ENCODE data around the gene DNAH1. TPM values are rescaled to one million over a fixed set of nuclear protein-coding genes. Genes with fewer than 3 reads are reported as not detected.

Gene DNAH1
- total RNA-seq, 1 experiment from 2014 or later = 5.9 TPM

- Histone ChIP-seq H3K9me2 (ENCODE audit: insufficient read depth) (no peaks in the 10 kb centered on the region), H3K79me2 (ENCODE audit: low read depth) (peaks cover 8% of the 10 kb centered on the region), H3K27me3 (ENCODE audit: insufficient read depth, low read depth) (no peaks in the 10 kb centered on the region), H3K4me3 (no peak overlapping the region), H3K4me2 (no peak overlapping the region), H3K9me3 (ENCODE audit: insufficient read depth, low read depth) (no peaks in the 10 kb centered on the region), H3K27ac (no peak overlapping the region), H2AFZ (no peak overlapping the region), H3K36me3 (ENCODE audit: low read depth) (peaks cover 2% of the 10 kb centered on the region; the same call in 1 of the 2 replicates), H3K4me1 (replicated peaks; ENCODE audit: insufficient read depth) (no peaks in the 10 kb centered on the region), H3F3A (ENCODE audit: insufficient read depth, low read depth) (peaks cover 4% of the 10 kb centered on the region; the same call in 1 of the 2 replicates), H4K20me1 (ENCODE audit: insufficient read depth) (no peaks in the 10 kb centered on the region)
- no peak for TF ChIP-seq EZH2 (IDR thresholded peaks at IDR 0.05; ENCODE audit: low read depth)
- TF ChIP-seq, protein P1, sequence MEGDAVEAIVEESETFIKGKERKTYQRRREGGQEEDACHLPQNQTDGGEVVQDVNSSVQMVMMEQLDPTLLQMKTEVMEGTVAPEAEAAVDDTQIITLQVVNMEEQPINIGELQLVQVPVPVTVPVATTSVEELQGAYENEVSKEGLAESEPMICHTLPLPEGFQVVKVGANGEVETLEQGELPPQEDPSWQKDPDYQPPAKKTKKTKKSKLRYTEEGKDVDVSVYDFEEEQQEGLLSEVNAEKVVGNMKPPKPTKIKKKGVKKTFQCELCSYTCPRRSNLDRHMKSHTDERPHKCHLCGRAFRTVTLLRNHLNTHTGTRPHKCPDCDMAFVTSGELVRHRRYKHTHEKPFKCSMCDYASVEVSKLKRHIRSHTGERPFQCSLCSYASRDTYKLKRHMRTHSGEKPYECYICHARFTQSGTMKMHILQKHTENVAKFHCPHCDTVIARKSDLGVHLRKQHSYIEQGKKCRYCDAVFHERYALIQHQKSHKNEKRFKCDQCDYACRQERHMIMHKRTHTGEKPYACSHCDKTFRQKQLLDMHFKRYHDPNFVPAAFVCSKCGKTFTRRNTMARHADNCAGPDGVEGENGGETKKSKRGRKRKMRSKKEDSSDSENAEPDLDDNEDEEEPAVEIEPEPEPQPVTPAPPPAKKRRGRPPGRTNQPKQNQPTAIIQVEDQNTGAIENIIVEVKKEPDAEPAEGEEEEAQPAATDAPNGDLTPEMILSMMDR (conservative IDR thresholded peaks at IDR 0.05) = no peak
- CTCF ChIA-PET = no interaction called here
- intact Hi-C loops (cut with micrococcal nuclease; ENCODE audit: unreplicated experiment) = no loop called here
- no TSS peak for BruUV-seq (replicated peaks)
- no peak for DNase-seq
- POLR2A ChIA-PET (ENCODE audit: unreplicated experiment) = no interaction called here
Measured at GRCh38 chr3:52403271-52403841, 87.2 kb downstream of the DNAH1 start.

- DNase-seq = no peak
- no peak overlapping the region for H3K4me2 ChIP-seq
- ChIA-PET CTCF (no interaction called here), POLR2A (ENCODE audit: unreplicated experiment) (no interaction called here)
- no peak overlapping the region for H3K4me3 ChIP-seq
- intact Hi-C loops (cut with micrococcal nuclease; ENCODE audit: unreplicated experiment) = no loop called here
- no peak overlapping the region for H2AFZ ChIP-seq
- no TSS peak for BruUV-seq (replicated peaks)
- TF ChIP-seq EZH2 (IDR thresholded peaks at IDR 0.05; ENCODE audit: low read depth) = no peak
- TF ChIP-seq, protein P1 (conservative IDR thresholded peaks at IDR 0.05) = no peak
- no peaks in the 10 kb centered on the region for H4K20me1 ChIP-seq (ENCODE audit: insufficient read depth)
- peaks cover 14% of the 10 kb centered on the region for H3K79me2 ChIP-seq (ENCODE audit: low read depth)
- H3K9me3 ChIP-seq (ENCODE audit: insufficient read depth, low read depth) = no peaks in the 10 kb centered on the region
- H3K27ac ChIP-seq = no peak overlapping the region
- peaks cover 3% of the 10 kb centered on the region; the same call in 1 of the 2 replicates for H3F3A ChIP-seq (ENCODE audit: insufficient read depth, low read depth)
- peaks cover 3% of the 10 kb centered on the region; the same call in 1 of the 2 replicates for H3K36me3 ChIP-seq (ENCODE audit: low read depth)
- H3K27me3 ChIP-seq (ENCODE audit: insufficient read depth, low read depth) = no peaks in the 10 kb centered on the region
- no peaks in the 10 kb centered on the region for H3K9me2 ChIP-seq (ENCODE audit: insufficient read depth)
- no peaks in the 10 kb centered on the region for H3K4me1 ChIP-seq (replicated peaks; ENCODE audit: insufficient read depth)
Measured at GRCh38 chr3:52403955-52404354, 87.8 kb downstream of the DNAH1 start.

DNA sequence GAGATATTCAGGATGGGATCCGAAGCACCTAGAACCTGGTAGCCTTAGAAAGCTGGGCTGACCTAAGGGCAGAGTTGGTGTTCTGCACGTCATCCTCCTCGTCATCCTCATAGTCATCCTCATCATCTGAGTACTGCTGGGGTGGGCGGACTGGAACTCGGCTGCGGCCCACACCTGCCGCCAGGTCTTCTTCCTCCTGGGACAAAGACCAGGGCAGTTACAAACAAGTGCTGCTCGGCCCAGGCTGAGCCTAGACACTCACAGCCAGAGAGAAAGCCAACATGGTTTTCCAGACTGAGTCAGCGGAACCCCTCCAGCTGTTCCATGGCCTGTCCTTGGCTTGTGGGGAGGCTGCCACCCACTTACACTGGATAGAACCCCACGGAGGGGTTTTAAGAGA lies 88.3 kb downstream of the DNAH1 start:
- peaks cover 3% of the 10 kb centered on the region; the same call in 1 of the 2 replicates for H3K36me3 ChIP-seq (ENCODE audit: low read depth)

More for the DNA sequence above, 88.3 kb downstream of the DNAH1 start:
- Histone ChIP-seq H3K4me3 (no peak overlapping the region), H3K9me2 (ENCODE audit: insufficient read depth) (no peaks in the 10 kb centered on the region), H4K20me1 (ENCODE audit: insufficient read depth) (no peaks in the 10 kb centered on the region), H3K9me3 (ENCODE audit: insufficient read depth, low read depth) (no peaks in the 10 kb centered on the region), H3K4me1 (replicated peaks; ENCODE audit: insufficient read depth) (no peaks in the 10 kb centered on the region), H3K4me2 (no peak overlapping the region), H3K27me3 (ENCODE audit: insufficient read depth, low read depth) (no peaks in the 10 kb centered on the region), H3K79me2 (ENCODE audit: low read depth) (peaks cover 18% of the 10 kb centered on the region), H3K27ac (no peak overlapping the region), H3F3A (ENCODE audit: insufficient read depth, low read depth) (no peaks in the 10 kb centered on the region), H2AFZ (no peak overlapping the region)
- CTCF ChIA-PET = no interaction called here
- no TSS peak for BruUV-seq (replicated peaks)
- TF ChIP-seq, protein P1 (conservative IDR thresholded peaks at IDR 0.05) = no peak
- no peak for TF ChIP-seq EZH2 (IDR thresholded peaks at IDR 0.05; ENCODE audit: low read depth)
- DNase-seq = no peak
- POLR2A ChIA-PET (ENCODE audit: unreplicated experiment) = no interaction called here
- intact Hi-C loops (cut with micrococcal nuclease; ENCODE audit: unreplicated experiment) = no loop called here

Measured in PC-9 (cell line).